Parathyroid adenoma (tissue), 2 donors: ENCODE data around the gene IL1RAPL2.

ENCODE experiments used
- H2AFZ ChIP-seq: fragments of 300-600 bp; sonication (generic); one replicate; pipeline ENCODE4 v1.7.0; 2017; ENCODE audit warnings: antibody characterized with exemption, mild to moderate bottlenecking
- H3K27ac ChIP-seq: fragments of 300-600 bp; sonication (generic); one replicate; pipeline ENCODE4 v1.7.0; 2017
- H3K27me3 ChIP-seq: fragments of 300-600 bp; sonication (generic); one replicate; pipeline ENCODE4 v1.7.0; 2017; ENCODE audit warnings: low read length; ENCODE audit not compliant: control insufficient read depth, insufficient read depth
- H3K36me3 ChIP-seq: fragments of 300-600 bp; sonication (generic); one replicate; pipeline ENCODE4 v1.7.0; 2017; ENCODE audit warnings: low read length; ENCODE audit not compliant: control insufficient read depth, insufficient read depth
- H3K4me1 ChIP-seq: fragments of 300-600 bp; sonication (generic); one replicate; pipeline ENCODE4 v1.7.0; 2017; ENCODE audit warnings: control low read depth
- H3K4me2 ChIP-seq: fragments of 300-600 bp; sonication (generic); one replicate; pipeline ENCODE4 v1.7.0; 2017; ENCODE audit warnings: low read length
- H3K4me3 ChIP-seq: fragments of 300-600 bp; sonication (generic); one replicate; pipeline ENCODE4 v1.7.0; 2017; ENCODE audit warnings: low read depth, low read length
- H3K79me2 ChIP-seq: fragments of 300-600 bp; sonication (generic); one replicate; pipeline ENCODE4 v1.7.0; 2017; ENCODE audit warnings: control low read depth
- H3K9ac ChIP-seq: fragments of 300-600 bp; sonication (generic); one replicate; pipeline ENCODE4 v1.7.0; 2017; ENCODE audit warnings: mild to moderate bottlenecking
- H3K9me3 ChIP-seq: fragments of 300-600 bp; sonication (generic); one replicate; pipeline ENCODE4 v1.7.0; 2017; ENCODE audit warnings: low read length; ENCODE audit not compliant: control insufficient read depth
- TF ChIP-seq, protein P1 (sequence below): fragments of 300-600 bp; sonication (generic); IDR thresholded peaks from one replicate; pipeline ENCODE4 v1.7.0; 2017; ENCODE audit warnings: antibody characterized with exemption, mild to moderate bottlenecking
- donor health status: primary hyperparathyroidism.

IL1RAPL2 gene

DNA sequence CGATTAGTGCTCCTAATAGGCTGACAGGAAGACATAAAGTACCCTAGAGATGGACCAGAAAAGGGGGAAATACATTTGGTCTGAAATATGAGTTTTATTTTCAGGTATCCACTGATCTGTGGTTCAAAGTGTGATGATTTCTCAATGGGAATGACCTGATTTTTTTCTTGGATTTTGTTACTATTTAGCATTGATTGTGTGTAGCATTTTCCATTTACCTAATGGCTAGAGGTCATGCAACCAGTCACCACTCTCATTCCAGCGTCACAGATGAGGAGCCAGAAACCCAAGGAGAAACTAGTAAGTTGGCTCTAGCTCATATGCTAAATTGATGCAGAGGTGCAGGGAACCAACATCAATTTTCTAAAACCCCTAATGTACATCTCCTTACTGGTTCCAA is 118.1 kb downstream of the IL1RAPL2 start:
- Histone ChIP-seq H3K27me3 (no peaks in the 10 kb centered on the region), H3K4me1 (no peaks in the 10 kb centered on the region), H2AFZ (no peak overlapping the region), H3K4me2 (no peak overlapping the region), H3K79me2 (no peaks in the 10 kb centered on the region), H3K4me3 (no peak overlapping the region), H3K36me3 (no peaks in the 10 kb centered on the region), H3K9me3 (no peaks in the 10 kb centered on the region), H3K27ac (no peak overlapping the region), H3K9ac (no peak overlapping the region)
- TF ChIP-seq, protein P1, sequence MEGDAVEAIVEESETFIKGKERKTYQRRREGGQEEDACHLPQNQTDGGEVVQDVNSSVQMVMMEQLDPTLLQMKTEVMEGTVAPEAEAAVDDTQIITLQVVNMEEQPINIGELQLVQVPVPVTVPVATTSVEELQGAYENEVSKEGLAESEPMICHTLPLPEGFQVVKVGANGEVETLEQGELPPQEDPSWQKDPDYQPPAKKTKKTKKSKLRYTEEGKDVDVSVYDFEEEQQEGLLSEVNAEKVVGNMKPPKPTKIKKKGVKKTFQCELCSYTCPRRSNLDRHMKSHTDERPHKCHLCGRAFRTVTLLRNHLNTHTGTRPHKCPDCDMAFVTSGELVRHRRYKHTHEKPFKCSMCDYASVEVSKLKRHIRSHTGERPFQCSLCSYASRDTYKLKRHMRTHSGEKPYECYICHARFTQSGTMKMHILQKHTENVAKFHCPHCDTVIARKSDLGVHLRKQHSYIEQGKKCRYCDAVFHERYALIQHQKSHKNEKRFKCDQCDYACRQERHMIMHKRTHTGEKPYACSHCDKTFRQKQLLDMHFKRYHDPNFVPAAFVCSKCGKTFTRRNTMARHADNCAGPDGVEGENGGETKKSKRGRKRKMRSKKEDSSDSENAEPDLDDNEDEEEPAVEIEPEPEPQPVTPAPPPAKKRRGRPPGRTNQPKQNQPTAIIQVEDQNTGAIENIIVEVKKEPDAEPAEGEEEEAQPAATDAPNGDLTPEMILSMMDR = no peak

DNA sequence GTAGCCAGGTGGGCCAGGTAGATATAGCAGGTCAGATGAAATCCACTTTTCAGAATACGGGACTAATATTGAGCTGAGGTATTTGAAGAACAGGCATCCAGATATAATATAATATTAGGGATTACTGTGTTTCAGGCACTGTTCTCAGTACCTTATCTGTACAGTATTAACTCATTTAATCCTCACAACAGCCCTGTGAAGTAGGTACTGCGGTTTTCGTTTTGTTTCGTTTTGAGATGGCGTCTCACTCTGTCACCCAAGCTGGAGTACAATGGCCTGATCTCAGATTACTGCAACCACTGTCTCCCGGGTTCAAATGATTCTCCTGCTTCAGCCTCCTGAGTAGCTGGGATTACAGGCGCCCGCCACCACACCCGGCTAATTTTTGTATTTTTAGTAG is 129.6 kb downstream of the IL1RAPL2 start:
- Histone ChIP-seq H3K4me3 (no peak overlapping the region), H3K4me1 (no peaks in the 10 kb centered on the region), H3K27ac (no peak overlapping the region), H3K27me3 (no peaks in the 10 kb centered on the region), H3K9me3 (no peaks in the 10 kb centered on the region), H3K36me3 (no peaks in the 10 kb centered on the region), H3K9ac (no peak overlapping the region), H3K79me2 (no peaks in the 10 kb centered on the region), H2AFZ (no peak overlapping the region), H3K4me2 (no peak overlapping the region)
- TF ChIP-seq, protein P1 = no peak

DNA sequence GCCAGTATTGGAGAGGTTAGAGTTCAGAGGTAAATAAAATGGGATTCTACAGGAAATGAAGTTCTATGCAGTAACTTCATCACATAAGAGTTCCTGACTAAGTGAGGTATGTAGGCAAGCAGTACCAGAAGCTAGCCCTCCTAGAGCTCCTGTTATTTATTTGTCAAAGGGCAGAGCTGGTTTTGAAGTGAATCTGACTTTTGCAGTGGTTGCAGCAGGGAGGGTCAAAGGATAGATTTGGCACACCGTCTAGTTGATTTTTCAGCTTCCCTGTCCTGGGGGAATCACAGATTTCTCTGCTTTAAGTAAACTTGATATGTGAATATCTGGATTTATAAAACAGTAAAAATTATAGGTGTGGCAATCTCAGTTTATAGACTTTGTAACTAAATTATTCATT is 130.7 kb downstream of the IL1RAPL2 start:
- no peaks in the 10 kb centered on the region for H3K36me3 ChIP-seq
- no peak overlapping the region for H3K4me3 ChIP-seq
- H3K79me2 ChIP-seq = no peaks in the 10 kb centered on the region
- H3K27me3 ChIP-seq = no peaks in the 10 kb centered on the region
- TF ChIP-seq, protein P1 = no peak
- no peaks in the 10 kb centered on the region for H3K4me1 ChIP-seq
- no peak overlapping the region for H3K9ac ChIP-seq
- H2AFZ ChIP-seq = no peak overlapping the region
- no peak overlapping the region for H3K4me2 ChIP-seq
- no peak overlapping the region for H3K27ac ChIP-seq
- no peaks in the 10 kb centered on the region for H3K9me3 ChIP-seq

DNA sequence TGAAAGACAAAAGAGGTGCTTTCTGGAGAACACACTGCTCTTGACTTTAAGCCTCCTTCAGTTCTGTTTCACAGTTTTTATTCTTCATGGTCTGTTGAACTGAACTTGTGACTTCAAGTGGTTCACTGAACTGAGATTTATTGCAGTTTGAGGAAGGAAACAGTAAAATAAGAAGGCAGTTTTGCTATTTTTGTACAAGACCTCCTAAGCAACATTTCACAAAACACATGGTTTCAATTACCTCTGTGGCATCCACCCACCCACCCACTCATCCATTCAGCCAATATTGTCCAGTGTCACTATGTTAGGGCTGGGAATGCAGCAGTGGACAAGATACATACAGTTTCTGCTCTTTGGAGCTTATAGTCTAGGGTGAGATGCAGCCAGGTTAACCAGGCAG is 131.3 kb downstream of the IL1RAPL2 start:
- no peaks in the 10 kb centered on the region for H3K36me3 ChIP-seq
- H2AFZ ChIP-seq = no peak overlapping the region
- H3K79me2 ChIP-seq = no peaks in the 10 kb centered on the region
- no peak overlapping the region for H3K4me3 ChIP-seq
- no peak overlapping the region for H3K4me2 ChIP-seq
- no peaks in the 10 kb centered on the region for H3K9me3 ChIP-seq
- H3K27ac ChIP-seq = no peak overlapping the region
- H3K27me3 ChIP-seq = no peaks in the 10 kb centered on the region
- TF ChIP-seq, protein P1 = no peak
- H3K9ac ChIP-seq = no peak overlapping the region
- no peaks in the 10 kb centered on the region for H3K4me1 ChIP-seq

DNA sequence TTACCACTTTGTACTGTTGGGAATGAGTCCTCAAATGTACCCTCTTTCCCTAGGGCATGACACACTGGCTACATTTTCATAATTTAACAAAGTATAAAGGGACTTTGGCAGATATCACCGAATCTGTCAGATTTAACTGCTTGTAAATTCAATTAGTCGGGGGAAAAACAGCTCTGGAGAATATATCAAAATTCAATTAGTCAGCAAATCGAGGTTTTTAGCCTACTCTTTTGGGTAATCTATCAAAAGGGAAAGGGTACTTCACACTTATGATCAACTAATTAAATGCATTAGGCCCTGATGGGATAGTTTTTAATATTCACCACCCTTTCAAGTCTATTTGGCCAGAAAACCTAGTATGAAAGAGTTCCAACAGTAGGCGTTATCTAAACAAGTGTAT is 141.0 kb downstream of the IL1RAPL2 start:
- Histone ChIP-seq H3K9me3 (no peaks in the 10 kb centered on the region), H3K9ac (no peak overlapping the region)
- TF ChIP-seq, protein P1 = no peak

More for the DNA sequence above, 141.0 kb downstream of the IL1RAPL2 start:
- Histone ChIP-seq H3K27ac (no peak overlapping the region), H3K27me3 (no peaks in the 10 kb centered on the region), H3K36me3 (no peaks in the 10 kb centered on the region), H3K79me2 (no peaks in the 10 kb centered on the region), H2AFZ (no peak overlapping the region), H3K4me3 (no peak overlapping the region), H3K4me1 (no peaks in the 10 kb centered on the region), H3K4me2 (no peak overlapping the region)
